H1 (cell line): ENCODE results near the gene USP49. TPM values are rescaled to one million over a fixed set of nuclear protein-coding genes. Genes with fewer than 3 reads are reported as not detected.

ENCODE experiments used
- CTCF ChIA-PET: fragments of 300-600 bp; sonication (Branson Sonifier 250); formaldehyde crosslinking; loops from one replicate; lab custom pipeline; 2021; ENCODE audit not compliant: partially characterized antibody; lab: Charles Lee
- POLR2A ChIA-PET: fragments of 300-600 bp; sonication (Branson Sonifier 250); formaldehyde crosslinking; loops from one replicate; lab custom pipeline; 2021; ENCODE audit warnings: inconsistent platforms; ENCODE audit not compliant: partially characterized antibody; lab: Charles Lee
- DNase-seq, 2 experiments: peaks; one replicate each; pipeline versions ENCODE4 v3.0.0 to v3.0.0-alpha.2; 2010 to 2022; ENCODE audit warnings: low spot score in 2 of 2, low read depth in 1 of 2, mixed read lengths in 1 of 2
- FAIRE-seq: peaks from 2 replicates; lab custom pipeline; 2011; peaks lifted over from hg19 to GRCh38; lab: Jason Lieb, UNC
- H2AFZ ChIP-seq: 2 replicates; pipeline ENCODE4 v1.8.1; 2012; ENCODE audit warnings: low read length, inconsistent platforms
- H2AK5ac ChIP-seq: 2 replicates; pipeline ENCODE4 v1.6.1; 2013; ENCODE audit warnings: low read depth, low read length
- H2BK120ac ChIP-seq: replicated peaks from 2 replicates; pipeline ENCODE3; 2013; ENCODE audit warnings: low read depth, low read length, inconsistent platforms
- H2BK12ac ChIP-seq: 2 replicates; pipeline ENCODE4 v1.6.1; 2013; ENCODE audit warnings: low read depth, low read length
- H2BK15ac ChIP-seq: 2 replicates; pipeline ENCODE4 v1.6.1; 2013; ENCODE audit warnings: low read length
- H2BK20ac ChIP-seq: 2 replicates; pipeline ENCODE4 v1.6.1; 2013; ENCODE audit warnings: low read length
- H2BK5ac ChIP-seq: 2 replicates; pipeline ENCODE4 v1.6.1; 2013; ENCODE audit warnings: low read depth, low read length
- H3K14ac ChIP-seq: 2 replicates; pipeline ENCODE4 v1.6.1; 2013; ENCODE audit warnings: inconsistent platforms; ENCODE audit not compliant: insufficient read length
- H3K18ac ChIP-seq: 2 replicates; pipeline ENCODE4 v1.6.1; 2013; ENCODE audit warnings: low read length; ENCODE audit errors: extremely low read depth
- H3K23ac ChIP-seq: 2 replicates; pipeline ENCODE4 v1.6.1; 2013; ENCODE audit warnings: inconsistent platforms; ENCODE audit not compliant: insufficient read length
- H3K23me2 ChIP-seq: 2 replicates; pipeline ENCODE4 v1.6.1; 2013; ENCODE audit warnings: low read depth, low read length
- H3K27ac ChIP-seq: 2 replicates; pipeline ENCODE4 v1.6.1; 2011; ENCODE audit warnings: low read depth, low read length, inconsistent platforms
- H3K27me3 ChIP-seq, 4 experiments: replicated peaks in 1 of 4; 1 replicate in 1 of 4; 2 replicates in 3 of 4; pipeline versions ENCODE4 v1.6.1 to v1.8.1; 2011 to 2013; ENCODE audit warnings: low read length in 3 of 4, mild to moderate bottlenecking in 3 of 4, inconsistent platforms in 2 of 4, mixed read lengths in 2 of 4, moderate library complexity in 1 of 4; ENCODE audit not compliant: control insufficient read depth in 3 of 4, insufficient read depth in 3 of 4; ENCODE audit errors: extremely low read depth in 1 of 4
- H3K36me3 ChIP-seq, 4 experiments: 2 replicates each; pipeline versions ENCODE4 v1.6.1 to v1.8.1; 2011 to 2013; ENCODE audit warnings: mild to moderate bottlenecking in 4 of 4, low read length in 3 of 4, moderate library complexity in 2 of 4, control low read depth in 1 of 4, inconsistent platforms in 1 of 4; ENCODE audit not compliant: insufficient read depth in 4 of 4, control insufficient read depth in 2 of 4
- H3K4ac ChIP-seq: replicated peaks from 2 replicates; pipeline ENCODE3; 2013; ENCODE audit warnings: low read length, low read depth, mixed read lengths, inconsistent platforms; ENCODE audit not compliant: insufficient read length
- H3K4me1 ChIP-seq, 4 experiments: replicated peaks in 1 of 4; 1 replicate in 1 of 4; 2 replicates in 3 of 4; pipeline versions ENCODE4 v1.6.1 to v1.8.1; 2011 to 2013; ENCODE audit warnings: low read length in 3 of 4, inconsistent platforms in 2 of 4, mixed read lengths in 1 of 4; ENCODE audit not compliant: insufficient read depth in 4 of 4, control insufficient read depth in 3 of 4
- H3K4me2 ChIP-seq, 2 experiments: 2 replicates each; pipeline versions ENCODE4 v1.6.1 to v1.8.1; 2011 to 2013; ENCODE audit warnings: low read depth in 2 of 2, low read length in 2 of 2, control low read depth in 1 of 2, inconsistent platforms in 1 of 2, mild to moderate bottlenecking in 1 of 2; ENCODE audit not compliant: insufficient read depth in 1 of 2
- H3K4me3 ChIP-seq, 4 experiments: fragments of 200-600, 300-600 bp in 1 of 4; sonication (generic), shearing (Covaris generic), sonication (Bioruptor Twin) in 1 of 4; 2 replicates each; pipeline versions ENCODE4 v1.5.1 to v1.8.1; 2011 to 2016; ENCODE audit warnings: low read length in 4 of 4, low read depth in 3 of 4, control low read depth in 2 of 4, inconsistent platforms in 2 of 4, mild to moderate bottlenecking in 2 of 4, mixed read lengths in 1 of 4, moderate library complexity in 1 of 4; ENCODE audit not compliant: insufficient read depth in 2 of 4; ENCODE audit errors: extremely low read depth in 1 of 4
- H3K56ac ChIP-seq: replicated peaks from 2 replicates; pipeline ENCODE3; 2013; ENCODE audit warnings: low read depth, mild to moderate bottlenecking, mixed read lengths, low read length, inconsistent platforms; ENCODE audit not compliant: insufficient read length
- H3K79me1 ChIP-seq: 2 replicates; pipeline ENCODE4 v1.6.1; 2013; ENCODE audit warnings: low read depth, low read length, control low read depth
- H3K79me2 ChIP-seq, 2 experiments: 2 replicates each; pipeline versions ENCODE4 v1.6.1 to v1.8.1; 2012 to 2013; ENCODE audit warnings: low read length in 2 of 2, mild to moderate bottlenecking in 2 of 2, inconsistent platforms in 1 of 2; ENCODE audit not compliant: insufficient read depth in 2 of 2, control insufficient read depth in 1 of 2
- H3K9ac ChIP-seq, 4 experiments: replicated peaks in 1 of 4; 1 replicate in 1 of 4; 2 replicates in 3 of 4; pipeline versions ENCODE4 v1.6.1 to v1.8.1; 2011 to 2013; ENCODE audit warnings: low read depth in 3 of 4, low read length in 3 of 4, control low read depth in 2 of 4, mild to moderate bottlenecking in 2 of 4, moderate library complexity in 2 of 4, inconsistent platforms in 1 of 4; ENCODE audit errors: extremely low read depth in 1 of 4
- H3K9me3 ChIP-seq, 2 experiments: 2 replicates each; pipeline versions ENCODE4 v1.6.1 to v1.8.1; 2012 to 2013; ENCODE audit warnings: mild to moderate bottlenecking in 2 of 2, moderate library complexity in 2 of 2, control low read depth in 1 of 2, inconsistent platforms in 1 of 2, low read depth in 1 of 2, low read length in 1 of 2, mixed read lengths in 1 of 2; ENCODE audit not compliant: insufficient read depth in 2 of 2
- H4K20me1 ChIP-seq, 2 experiments: replicated peaks in 1 of 2; 2 replicates each; pipeline versions ENCODE3 to v1.8.1; 2011 to 2013; ENCODE audit warnings: inconsistent platforms in 2 of 2, low read length in 2 of 2, mild to moderate bottlenecking in 1 of 2; ENCODE audit not compliant: insufficient read depth in 2 of 2, control insufficient read depth in 1 of 2
- H4K5ac ChIP-seq: 2 replicates; pipeline ENCODE4 v1.6.1; 2013; ENCODE audit warnings: low read length, low read depth, mixed read lengths, inconsistent platforms; ENCODE audit not compliant: insufficient read length
- H4K8ac ChIP-seq: 2 replicates; pipeline ENCODE4 v1.8.0; 2013; ENCODE audit warnings: mild to moderate bottlenecking, moderate library complexity, low read length, inconsistent platforms; ENCODE audit not compliant: insufficient read depth; ENCODE audit errors: extremely low read depth
- H4K91ac ChIP-seq: replicated peaks from 2 replicates; pipeline ENCODE3; 2013; ENCODE audit warnings: low read length, mixed read lengths, inconsistent platforms; ENCODE audit not compliant: insufficient read length
- POLR2A ChIP-seq, 2 experiments: IDR thresholded peaks; 1 replicate in 1 of 2; 2 replicates in 1 of 2; pipeline ENCODE4 v1.6.1; 2011; ENCODE audit warnings: low read depth in 2 of 2, low read length in 2 of 2, mild to moderate bottlenecking in 2 of 2; ENCODE audit errors: control extremely low read depth in 1 of 2
- RFX5 ChIP-seq: IDR thresholded peaks from 2 replicates; pipeline ENCODE4 v1.6.1; 2011; ENCODE audit warnings: low read depth, low read length, improper control_type of control experiment, borderline replicate concordance
- WGBS, 2 experiments: shearing (Covaris generic) in 1 of 2; methylation state at CpG; one replicate each; pipeline versions ENCODE4 v1.1.6 to v1.1.7; 2013 to 2015; ENCODE audit warnings: low lambda C conversion rate in 2 of 2, mixed read lengths in 2 of 2, inconsistent platforms in 1 of 2, low coverage in 1 of 2, missing lambda C conversion rate in 1 of 2; ENCODE audit not compliant: insufficient replicate concordance in 2 of 2, insufficient coverage in 1 of 2, insufficient read length in 1 of 2; ENCODE audit errors: extremely low coverage in 1 of 2, missing lambda C conversion rate in 1 of 2; 5-methylcytosine and 5-hydroxymethylcytosine counted together
- polyA plus RNA-seq, 7 experiments: library from polyadenylated mRNA; depleted of rRNA in 3 of 7; stranded (reverse) in 5 of 7; unstranded in 2 of 7; fragments of >200 nt in 5 of 7; fragments of 200-250 nt in 2 of 7; gene quantifications; 1 replicate in 5 of 7; 2 replicates in 1 of 7; 4 replicates in 1 of 7; pipeline versions ENCODE4 v1.2.1 to v1.2.3, GENCODE V29; 2011 to 2013; ENCODE audit warnings: missing spikeins in 2 of 7, mixed read lengths in 2 of 7
- total RNA-seq: library from RNA; stranded (reverse); fragmentation: NEBNext Ultra II Directional; extraction: Animal tissue kit (Norgen Biotek cat#: 25700); gene quantifications from 2 replicates; pipeline ENCODE4 v1.2.1, GENCODE V29; 2021

The USP49 gene
- total and polyA plus RNA-seq, 2 of the 8 experiments (the other 6 are each of a cell fraction or from before 2014, with no cell fraction given): 6.9 to 24.4 TPM

GRCh38 chr6:41922154-41922553, 27.0 kb upstream of the USP49 start:
- H3K4me2 ChIP-seq: peak overlapping the region; percentile 94 to 96
- H3K9me3 ChIP-seq: no peaks in the 10 kb centered on the region
- no peak overlapping the region for H3K4ac ChIP-seq
- no peak overlapping the region for H4K91ac ChIP-seq
- no peak for FAIRE-seq
- H3K18ac ChIP-seq: no peak overlapping the region
- ChIA-PET POLR2A (interaction anchor here (0.7 to 12.2 kb wide), 18 partner anchors 10 to 138 kb away, joined by 3 to 235 read pairs (median 7); partner anchors contain the start of genes CCND3, TAF8, TOMM6 and USP49), CTCF (interaction anchor here (0.8 to 11.4 kb wide), 15 partner anchors 9 to 136 kb away, joined by 3 to 166 read pairs (median 8); partner anchors contain the start of genes CCND3 and TOMM6)
- H3K36me3 ChIP-seq: peaks cover 4 to 22% (median 14%) of the 10 kb centered on the region in 4 experiments; a peak in 7 of 8 replicates
- H3K9ac ChIP-seq: peak overlapping the region; percentile 88 to 95 (median 94)
- H3K27me3 ChIP-seq: no peaks in the 10 kb centered on the region
- peak overlapping the region; percentile 79 to 98 (median 87) for H3K4me3 ChIP-seq
- peak in 1 of 2 experiments; percentile 34; a peak in 1 of 3 replicates for TF ChIP-seq POLR2A (IDR thresholded peaks at IDR 0.05; ENCODE audit: control extremely low read depth in 1 of 2, low read depth in 2 of 2, low read length in 2 of 2)
- no peak for TF ChIP-seq RFX5
- H2AFZ ChIP-seq: no peak overlapping the region
- 16% methylated on average over 7 of the region's 7 CpGs; no CpG with 5 or more reads in 1 of the 2 experiments for WGBS, 2 experiments
- H2BK120ac ChIP-seq: no peak overlapping the region
- peaks cover 1 to 11% (median 4%) of the 10 kb centered on the region in 4 experiments; a peak in 3 of 7 replicates for H3K4me1 ChIP-seq
- H3K79me1 ChIP-seq: peaks cover 14% of the 10 kb centered on the region
- H2BK5ac ChIP-seq: no peak overlapping the region
- no peak overlapping the region for H2BK12ac ChIP-seq
- H4K8ac ChIP-seq: no peak overlapping the region
- H3K14ac ChIP-seq: no peak overlapping the region
- H2BK20ac ChIP-seq: no peak overlapping the region
- no peak overlapping the region for H4K5ac ChIP-seq
- H4K20me1 ChIP-seq: peaks cover 11 to 13% of the 10 kb centered on the region in 2 experiments
- peak overlapping the region; percentile 98; the same call in 1 of the 2 replicates for H3K27ac ChIP-seq
- H3K56ac ChIP-seq: no peak overlapping the region
- H3K79me2 ChIP-seq: peaks cover 36 to 59% of the 10 kb centered on the region in 2 experiments
- peak overlapping the region; percentile 18 for H2AK5ac ChIP-seq
- H3K23ac ChIP-seq: no peak overlapping the region
- peaks cover 8% of the 10 kb centered on the region; the same call in 1 of the 2 replicates for H3K23me2 ChIP-seq
- H2BK15ac ChIP-seq: no peak overlapping the region
- no peak for DNase-seq
